ENCODE measurements around the gene CPNE5. TPM values are rescaled to one million over a fixed set of nuclear protein-coding genes. Genes with fewer than 3 reads are reported as not detected.

The CPNE5 gene
- total RNA-seq (ENCODE audit: unreplicated experiment) = 24.9 TPM
- long read RNA-seq, partial matches to known transcripts = 6 of 14 reads
- long read RNA-seq, other reads (novel, unspliced or antisense) = 8 of 14 reads

DNA sequence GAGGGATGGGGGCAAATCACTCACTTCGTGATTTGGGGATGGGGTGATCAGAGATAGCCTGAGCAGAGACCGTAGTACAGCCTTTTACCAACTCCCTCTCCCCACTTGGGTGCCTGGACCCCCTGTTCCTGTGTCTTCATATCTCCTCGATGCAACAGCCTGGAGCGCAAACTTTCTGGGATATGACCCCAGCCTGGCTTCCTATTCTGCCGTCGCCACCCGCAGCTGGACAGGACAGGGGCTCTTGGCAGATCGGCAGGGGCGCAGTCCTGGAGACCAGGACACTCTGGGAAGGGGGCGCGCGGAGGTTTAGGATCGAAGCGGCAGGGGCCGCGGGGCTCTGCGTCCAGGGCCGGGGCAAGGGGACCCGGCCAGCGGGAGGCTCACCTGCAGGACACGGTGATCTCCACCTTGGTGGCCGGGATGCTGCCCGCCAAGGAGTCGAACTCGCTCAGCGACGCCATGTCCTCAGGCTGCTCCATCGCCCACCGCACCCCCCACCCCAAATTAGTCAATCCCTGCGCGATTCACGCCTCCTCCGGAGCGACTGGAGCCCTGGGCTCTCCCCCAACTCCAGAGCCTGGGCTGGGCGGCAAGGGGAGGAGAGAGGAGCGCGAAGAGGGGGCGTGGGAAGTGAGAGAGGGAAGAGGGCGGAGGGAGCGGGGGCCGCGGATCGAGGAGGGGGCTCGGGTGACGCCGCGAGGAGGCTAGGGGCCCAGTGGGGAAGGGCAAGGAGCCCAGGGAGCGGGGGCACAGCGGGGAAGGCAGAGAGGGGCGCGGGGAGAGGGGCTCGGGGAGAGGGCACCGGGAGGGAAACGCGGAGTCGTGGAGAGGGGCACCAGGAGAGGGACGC, at the start of gene CPNE5:
TSS of gene CPNE5 (minus strand) at position 549 of the 853 bp plus-strand sequence. CDS start at position 482, 67 bp downstream.
- Mint-ChIP-seq H3K27me3 (ENCODE audit: unreplicated experiment) (peaks cover 11% of the 10 kb centered on the region), H3K36me3 (ENCODE audit: low read depth, unreplicated experiment) (peaks cover 16% of the 10 kb centered on the region), H3K4me1 (ENCODE audit: unreplicated experiment) (peaks cover 50% of the 10 kb centered on the region), H3K4me3 (ENCODE audit: unreplicated experiment) (peak within 1 kb of the TSS; percentile 91), H3K27ac (ENCODE audit: unreplicated experiment) (peak within 1 kb of the TSS; percentile 15), H3K9me3 (ENCODE audit: unreplicated experiment) (no peaks in the 10 kb centered on the region)
- DNase-seq (ENCODE audit: low spot score) = peak; percentile 42
- TF ChIP-seq, protein P1, sequence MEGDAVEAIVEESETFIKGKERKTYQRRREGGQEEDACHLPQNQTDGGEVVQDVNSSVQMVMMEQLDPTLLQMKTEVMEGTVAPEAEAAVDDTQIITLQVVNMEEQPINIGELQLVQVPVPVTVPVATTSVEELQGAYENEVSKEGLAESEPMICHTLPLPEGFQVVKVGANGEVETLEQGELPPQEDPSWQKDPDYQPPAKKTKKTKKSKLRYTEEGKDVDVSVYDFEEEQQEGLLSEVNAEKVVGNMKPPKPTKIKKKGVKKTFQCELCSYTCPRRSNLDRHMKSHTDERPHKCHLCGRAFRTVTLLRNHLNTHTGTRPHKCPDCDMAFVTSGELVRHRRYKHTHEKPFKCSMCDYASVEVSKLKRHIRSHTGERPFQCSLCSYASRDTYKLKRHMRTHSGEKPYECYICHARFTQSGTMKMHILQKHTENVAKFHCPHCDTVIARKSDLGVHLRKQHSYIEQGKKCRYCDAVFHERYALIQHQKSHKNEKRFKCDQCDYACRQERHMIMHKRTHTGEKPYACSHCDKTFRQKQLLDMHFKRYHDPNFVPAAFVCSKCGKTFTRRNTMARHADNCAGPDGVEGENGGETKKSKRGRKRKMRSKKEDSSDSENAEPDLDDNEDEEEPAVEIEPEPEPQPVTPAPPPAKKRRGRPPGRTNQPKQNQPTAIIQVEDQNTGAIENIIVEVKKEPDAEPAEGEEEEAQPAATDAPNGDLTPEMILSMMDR (IDR thresholded peaks at IDR 0.05; ENCODE audit: unreplicated experiment) = no peak

GRCh38 chr6:36888115-36888643, 48.9 kb upstream of the CPNE5 start:
- Mint-ChIP-seq H3K9me3 (ENCODE audit: unreplicated experiment) (no peaks in the 10 kb centered on the region), H3K27me3 (ENCODE audit: unreplicated experiment) (peaks cover 1% of the 10 kb centered on the region), H3K4me1 (ENCODE audit: unreplicated experiment) (peaks cover 9% of the 10 kb centered on the region), H3K4me3 (ENCODE audit: unreplicated experiment) (no peak overlapping the region), H3K36me3 (ENCODE audit: low read depth, unreplicated experiment) (peaks cover 4% of the 10 kb centered on the region), H3K27ac (ENCODE audit: unreplicated experiment) (no peak overlapping the region)
- TF ChIP-seq, protein P1 (IDR thresholded peaks at IDR 0.05; ENCODE audit: unreplicated experiment) = no peak
- no peak for DNase-seq (ENCODE audit: low spot score)

DNA sequence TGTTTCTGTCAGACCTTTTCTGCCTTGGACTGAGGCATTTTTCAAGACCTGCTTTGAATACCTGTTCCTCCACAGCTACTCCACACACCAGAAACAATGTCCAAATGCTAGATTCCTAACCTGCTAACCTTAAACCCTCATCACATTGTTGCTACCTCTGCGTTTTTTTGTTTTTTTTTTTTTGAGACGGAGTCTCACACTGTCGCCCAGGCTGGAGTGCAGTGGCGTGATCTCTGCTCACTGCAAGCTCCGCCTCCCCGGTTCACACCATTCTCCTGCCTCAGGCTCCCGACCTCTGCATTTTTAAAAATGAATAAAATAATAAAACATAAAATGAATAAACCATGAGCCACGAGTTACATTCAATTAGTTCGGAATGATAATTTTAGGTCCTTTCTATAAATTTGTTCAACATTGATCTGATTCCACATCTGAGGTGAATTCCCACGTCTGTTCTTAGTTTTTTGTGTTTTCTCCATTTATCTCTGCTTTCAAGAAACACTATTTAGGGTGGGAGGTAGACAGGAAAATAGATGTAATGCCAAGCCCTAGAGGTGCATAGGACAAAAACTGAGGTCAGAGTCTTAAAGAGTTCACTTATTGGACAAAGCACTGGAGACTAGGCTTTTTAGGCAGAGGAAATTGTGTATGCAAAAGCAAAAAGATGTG, 47.8 kb upstream of the CPNE5 start:
- Mint-ChIP-seq H3K36me3 (ENCODE audit: low read depth, unreplicated experiment) (no peaks in the 10 kb centered on the region), H3K4me3 (ENCODE audit: unreplicated experiment) (peak overlapping the region; percentile 12), H3K9me3 (ENCODE audit: unreplicated experiment) (no peaks in the 10 kb centered on the region), H3K4me1 (ENCODE audit: unreplicated experiment) (peaks cover 9% of the 10 kb centered on the region), H3K27me3 (ENCODE audit: unreplicated experiment) (peaks cover 1% of the 10 kb centered on the region), H3K27ac (ENCODE audit: unreplicated experiment) (peak overlapping the region; percentile 96)
- no peak for DNase-seq (ENCODE audit: low spot score)
- TF ChIP-seq, protein P1 (IDR thresholded peaks at IDR 0.05; ENCODE audit: unreplicated experiment) = no peak

GRCh38 chr6:36885461-36886401, 46.5 kb upstream of the CPNE5 start, which contains the start of gene C6orf89:
TSS of gene C6orf89 (plus strand) at chr6:36885952. CDS start at chr6:36899445, 13,493 bp downstream.
- H3K4me3 Mint-ChIP-seq (ENCODE audit: unreplicated experiment) = peak within 1 kb of the TSS; percentile 96
- H3K36me3 Mint-ChIP-seq (ENCODE audit: low read depth, unreplicated experiment) = no peaks in the 10 kb centered on the region
- peaks cover 9% of the 10 kb centered on the region for H3K4me1 Mint-ChIP-seq (ENCODE audit: unreplicated experiment)
- peak within 1 kb of the TSS; percentile 96 for H3K27ac Mint-ChIP-seq (ENCODE audit: unreplicated experiment)
- H3K9me3 Mint-ChIP-seq (ENCODE audit: unreplicated experiment) = no peaks in the 10 kb centered on the region
- DNase-seq (ENCODE audit: low spot score) = peak; percentile 92
- TF ChIP-seq, protein P1 (IDR thresholded peaks at IDR 0.05; ENCODE audit: unreplicated experiment) = peak; percentile 66
- H3K27me3 Mint-ChIP-seq (ENCODE audit: unreplicated experiment) = peaks cover 1% of the 10 kb centered on the region
